K562 (cell line): ENCODE measurements around the gene NR6A1.

Source experiments
- EGR1 ChIP-seq: fragments of 450-650 bp; conservative IDR thresholded peaks from 2 replicates; pipeline ENCODE4 v1.6.1; 2017; ENCODE audit warnings: mild to moderate bottlenecking
- TF ChIP-seq, protein P1 (sequence below): sonication (generic); formaldehyde crosslinking; IDR thresholded peaks from 2 replicates; pipeline ENCODE4 v1.8.1; 2023; ENCODE audit warnings: mild to moderate bottlenecking, missing genetic modification reagents

DNA sequence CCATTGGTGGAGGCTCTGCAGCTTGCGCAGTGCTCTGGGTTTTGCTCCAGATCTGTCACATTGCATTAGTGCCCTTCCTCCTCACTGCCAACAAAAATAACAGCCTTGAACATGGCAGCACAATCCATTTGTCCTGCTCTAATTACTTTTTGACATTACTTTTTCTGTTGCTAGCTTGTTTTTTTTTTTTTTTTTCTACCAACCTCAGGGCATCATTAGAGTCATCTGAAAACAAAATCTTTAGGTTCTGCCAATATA is 146.4 kb downstream of the NR6A1 start:
- TF ChIP-seq EGR1: no peak
- TF ChIP-seq, protein P1, sequence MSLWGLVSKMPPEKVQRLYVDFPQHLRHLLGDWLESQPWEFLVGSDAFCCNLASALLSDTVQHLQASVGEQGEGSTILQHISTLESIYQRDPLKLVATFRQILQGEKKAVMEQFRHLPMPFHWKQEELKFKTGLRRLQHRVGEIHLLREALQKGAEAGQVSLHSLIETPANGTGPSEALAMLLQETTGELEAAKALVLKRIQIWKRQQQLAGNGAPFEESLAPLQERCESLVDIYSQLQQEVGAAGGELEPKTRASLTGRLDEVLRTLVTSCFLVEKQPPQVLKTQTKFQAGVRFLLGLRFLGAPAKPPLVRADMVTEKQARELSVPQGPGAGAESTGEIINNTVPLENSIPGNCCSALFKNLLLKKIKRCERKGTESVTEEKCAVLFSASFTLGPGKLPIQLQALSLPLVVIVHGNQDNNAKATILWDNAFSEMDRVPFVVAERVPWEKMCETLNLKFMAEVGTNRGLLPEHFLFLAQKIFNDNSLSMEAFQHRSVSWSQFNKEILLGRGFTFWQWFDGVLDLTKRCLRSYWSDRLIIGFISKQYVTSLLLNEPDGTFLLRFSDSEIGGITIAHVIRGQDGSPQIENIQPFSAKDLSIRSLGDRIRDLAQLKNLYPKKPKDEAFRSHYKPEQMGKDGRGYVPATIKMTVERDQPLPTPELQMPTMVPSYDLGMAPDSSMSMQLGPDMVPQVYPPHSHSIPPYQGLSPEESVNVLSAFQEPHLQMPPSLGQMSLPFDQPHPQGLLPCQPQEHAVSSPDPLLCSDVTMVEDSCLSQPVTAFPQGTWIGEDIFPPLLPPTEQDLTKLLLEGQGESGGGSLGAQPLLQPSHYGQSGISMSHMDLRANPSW (CRISPR knock-in tag): no peak
